SK-N-MC (cell line): ENCODE measurements around the gene MYL6.

ENCODE experiments used
- EZH2 ChIP-seq: fragments of 200-600 bp; sonication (generic); IDR thresholded peaks from one replicate; pipeline ENCODE4 v1.6.1; 2017; ENCODE audit warnings: antibody characterized with exemption
- POLR2AphosphoS5 ChIP-seq: IDR thresholded peaks from 2 replicates; pipeline ENCODE4 v1.6.1; 2012; ENCODE audit warnings: mild to moderate bottlenecking, low read depth, low read length, borderline replicate concordance

DNA sequence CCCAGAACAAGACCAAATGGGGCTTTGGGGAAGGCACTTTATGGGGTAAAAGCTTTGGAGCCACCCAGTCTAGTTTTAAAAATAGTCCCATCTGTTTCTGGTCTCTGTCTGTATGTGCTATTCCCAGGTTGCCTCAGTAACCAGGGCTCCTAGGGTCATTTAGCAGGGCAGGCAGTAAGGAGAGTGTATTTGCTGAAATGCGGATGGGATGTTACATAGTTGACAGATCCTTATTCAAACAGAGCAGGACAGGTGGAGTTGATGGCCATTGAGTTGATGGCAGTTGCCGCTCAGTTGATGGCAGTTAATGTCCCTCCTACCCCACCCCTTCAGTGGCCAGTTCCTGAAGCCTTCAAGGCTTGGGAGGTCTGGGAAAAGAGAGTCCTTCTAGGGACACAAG lies 35.5 kb upstream of the MYL6 start:
- TF ChIP-seq POLR2AphosphoS5 (no peak), EZH2 (no peak)
